DMS79 treated with DMSO at 0.1 percent for 48 hours (cell line): Measurements from ENCODE around the gene FANK1.
"Not testable (repeated sequence)": the region's sequence is repeated elsewhere in the genome, so short reads cannot be mapped to it uniquely, and the experiment has no call there.

Source experiments
- DNase-seq: peaks from one replicate; lab custom pipeline; 2025; lab: John Stamatoyannopoulos, UW

Gene FANK1

GRCh38 chr10:126021833-126022500, 125.6 kb downstream of the FANK1 start:
- no peak for DNase-seq

GRCh38 chr10:126022841-126023240, 126.5 kb downstream of the FANK1 start:
- DNase-seq: no peak

GRCh38 chr10:126027692-126028091, 131.3 kb downstream of the FANK1 start:
- DNase-seq: no peak

- DNase-seq: no peak
Observed at GRCh38 chr10:126029999-126030398, 133.6 kb downstream of the FANK1 start.

GRCh38 chr10:126034586-126034985, 138.2 kb downstream of the FANK1 start:
- no peak for DNase-seq

- DNase-seq: no peak
Observed at GRCh38 chr10:126036515-126036914, 140.2 kb downstream of the FANK1 start.

- no peak for DNase-seq
Observed at GRCh38 chr10:126037946-126038345, 141.6 kb downstream of the FANK1 start.

- DNase-seq: no peak
Observed at GRCh38 chr10:126041117-126041516, 144.8 kb downstream of the FANK1 start.

- DNase-seq: peak; percentile 63
Observed at GRCh38 chr10:126041804-126042231, 145.5 kb downstream of the FANK1 start.

- no peak for DNase-seq
Observed at GRCh38 chr10:126042354-126042753, 146.0 kb downstream of the FANK1 start.

- DNase-seq: no peak
Observed at GRCh38 chr10:126042906-126043305, 146.5 kb downstream of the FANK1 start.

- no peak for DNase-seq
Observed at GRCh38 chr10:126043389-126043788, 147.0 kb downstream of the FANK1 start.

- no peak for DNase-seq
Observed at GRCh38 chr10:126045861-126046260, 149.5 kb downstream of the FANK1 start.

GRCh38 chr10:126046831-126047230, 150.5 kb downstream of the FANK1 start:
- no peak for DNase-seq

- not testable (repeated sequence) for DNase-seq
Observed at GRCh38 chr10:126047749-126048148, 151.4 kb downstream of the FANK1 start.

GRCh38 chr10:126049759-126050700, 153.7 kb downstream of the FANK1 start:
- DNase-seq: no peak

- DNase-seq: peak; percentile 20
Observed at GRCh38 chr10:126052171-126052570, 155.8 kb downstream of the FANK1 start.

- DNase-seq: no peak
Observed at GRCh38 chr10:126054191-126054590, 157.8 kb downstream of the FANK1 start.

GRCh38 chr10:126057494-126057893, 161.1 kb downstream of the FANK1 start:
- DNase-seq: no peak

GRCh38 chr10:126058104-126058503, 161.7 kb downstream of the FANK1 start:
- DNase-seq: no peak

GRCh38 chr10:126058507-126058906, 162.1 kb downstream of the FANK1 start:
- DNase-seq: no peak
